Ishikawa (cell line): ENCODE results near the gene PIGQ.

Source experiments
- CREB1 ChIP-seq: IDR thresholded peaks from 2 replicates; pipeline ENCODE4 v1.6.1; 2012; ENCODE audit warnings: low read depth
- YY1 ChIP-seq: IDR thresholded peaks from 2 replicates; pipeline ENCODE4 v1.6.1; 2012; ENCODE audit warnings: low read depth
- TF ChIP-seq, protein P1 (sequence below): IDR thresholded peaks from 2 replicates; pipeline ENCODE4 v1.6.1; 2012

DNA sequence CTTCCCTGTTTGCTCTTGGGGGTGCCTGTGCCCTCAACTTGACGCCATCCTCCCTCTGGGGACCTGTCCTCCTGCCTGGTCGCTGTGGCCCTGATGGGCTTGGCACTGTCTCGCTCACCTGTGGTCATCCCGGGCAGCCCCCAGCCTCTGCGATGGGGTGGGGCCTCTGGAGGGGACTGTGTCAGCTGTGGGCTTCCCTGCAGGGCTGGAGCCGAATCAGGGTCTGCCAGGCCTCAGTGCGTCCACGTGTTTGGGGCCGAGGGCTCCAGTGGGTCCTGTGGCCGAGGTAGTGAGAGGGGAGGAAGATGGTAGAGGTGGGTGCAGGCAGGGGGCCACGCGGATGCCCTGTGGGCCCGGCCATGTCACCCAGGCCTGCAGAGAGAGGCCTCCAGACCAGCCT lies 8.0 kb downstream of the PIGQ start:
- TF ChIP-seq YY1 (no peak), CREB1 (no peak)
- TF ChIP-seq, protein P1, sequence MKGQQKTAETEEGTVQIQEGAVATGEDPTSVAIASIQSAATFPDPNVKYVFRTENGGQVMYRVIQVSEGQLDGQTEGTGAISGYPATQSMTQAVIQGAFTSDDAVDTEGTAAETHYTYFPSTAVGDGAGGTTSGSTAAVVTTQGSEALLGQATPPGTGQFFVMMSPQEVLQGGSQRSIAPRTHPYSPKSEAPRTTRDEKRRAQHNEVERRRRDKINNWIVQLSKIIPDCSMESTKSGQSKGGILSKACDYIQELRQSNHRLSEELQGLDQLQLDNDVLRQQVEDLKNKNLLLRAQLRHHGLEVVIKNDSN: no peak
